GM18867 (cell line): ENCODE measurements around the gene UNC13B.

ENCODE experiments used
- ATAC-seq: cut with Tn5 transposase; IDR thresholded peaks from one replicate; pipeline ENCODE4 v1.9.1; 2021; ENCODE audit warnings: mild to moderate bottlenecking, moderate library complexity; ENCODE audit not compliant: unreplicated experiment

UNC13B gene

GRCh38 chr9:35272989-35273388 is 111.2 kb downstream of the UNC13B start:
- ATAC-seq, result no peak

DNA sequence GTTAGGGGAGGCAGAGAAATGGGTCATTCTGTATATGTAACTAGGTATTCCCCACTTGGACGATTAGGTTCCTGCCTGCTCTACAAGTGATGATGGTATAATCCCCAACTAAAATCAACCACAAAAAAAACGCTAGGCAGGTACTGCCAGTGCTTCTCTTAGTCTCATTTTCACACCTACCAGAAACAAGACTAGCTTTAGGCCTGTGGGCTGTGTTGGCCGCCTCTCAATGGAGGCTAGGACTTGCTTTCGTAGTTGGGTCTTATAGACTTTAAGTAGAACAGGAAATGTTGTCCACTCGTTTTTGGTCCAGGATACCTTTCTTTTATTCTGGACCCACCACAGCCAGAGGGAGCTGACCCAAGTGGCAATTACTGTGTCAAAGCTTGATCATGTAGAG is 111.8 kb downstream of the UNC13B start:
- ATAC-seq, result peak; percentile 75

GRCh38 chr9:35274993-35275392 is 113.2 kb downstream of the UNC13B start:
- no peak for ATAC-seq

DNA sequence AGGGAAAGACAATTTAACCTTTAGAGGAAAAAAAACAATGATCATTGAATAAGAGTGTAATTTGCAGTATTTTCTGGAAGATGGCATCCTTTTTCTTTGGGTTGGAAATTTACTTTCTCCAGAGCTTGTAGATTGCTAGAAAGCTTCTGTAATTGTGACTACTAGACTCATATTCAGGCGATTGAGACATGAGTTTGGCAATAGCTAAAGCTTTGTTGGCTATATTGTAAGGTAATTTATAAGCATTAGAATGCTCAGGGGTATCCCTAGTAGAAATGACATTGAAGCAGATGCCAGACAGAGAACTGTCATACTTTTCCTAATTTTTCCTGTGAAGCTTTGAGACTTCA is 115.3 kb downstream of the UNC13B start:
- ATAC-seq, result no peak

DNA sequence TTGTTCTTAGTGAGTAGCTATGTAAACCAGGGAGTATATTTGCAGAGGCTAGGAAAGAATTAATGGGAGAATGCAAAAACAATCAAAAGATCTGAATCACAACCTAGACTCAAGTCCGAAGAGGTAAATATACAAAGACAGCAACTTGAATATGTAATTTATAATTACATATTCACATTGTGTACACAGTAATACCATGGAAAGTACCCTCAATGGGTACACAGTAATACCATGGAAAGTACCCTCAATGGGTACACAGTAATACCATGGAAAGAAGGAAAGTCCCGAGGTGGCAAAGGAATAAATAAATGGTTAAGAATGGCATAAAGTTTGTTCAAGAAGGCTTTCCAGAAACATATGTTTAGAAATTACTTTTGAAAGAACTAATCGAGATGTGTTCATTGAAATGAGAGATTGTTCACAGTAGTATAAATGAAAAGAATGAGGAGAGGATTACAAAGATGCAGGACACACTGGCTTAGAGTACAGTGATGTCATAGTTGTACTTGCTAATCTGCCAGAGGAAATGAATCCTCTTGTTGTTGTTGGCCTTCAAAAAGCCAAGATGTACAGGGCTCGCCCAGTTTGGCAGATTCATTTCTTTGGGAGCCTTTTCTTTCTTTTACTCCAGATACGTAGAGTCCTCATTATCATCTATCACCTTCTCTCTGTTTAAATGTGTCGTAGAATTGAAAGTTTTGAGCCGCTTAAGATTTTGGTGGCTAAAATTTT is 116.0 kb downstream of the UNC13B start:
- no peak for ATAC-seq

GRCh38 chr9:35279946-35280345 is 118.1 kb downstream of the UNC13B start:
- no peak for ATAC-seq

GRCh38 chr9:35280399-35280798 is 118.6 kb downstream of the UNC13B start:
- ATAC-seq, result no peak

GRCh38 chr9:35285731-35286130 is 123.9 kb downstream of the UNC13B start:
- ATAC-seq, result no peak

- ATAC-seq, result no peak
These were observed 124.6 kb downstream of the UNC13B start for GRCh38 chr9:35286381-35286780.

DNA sequence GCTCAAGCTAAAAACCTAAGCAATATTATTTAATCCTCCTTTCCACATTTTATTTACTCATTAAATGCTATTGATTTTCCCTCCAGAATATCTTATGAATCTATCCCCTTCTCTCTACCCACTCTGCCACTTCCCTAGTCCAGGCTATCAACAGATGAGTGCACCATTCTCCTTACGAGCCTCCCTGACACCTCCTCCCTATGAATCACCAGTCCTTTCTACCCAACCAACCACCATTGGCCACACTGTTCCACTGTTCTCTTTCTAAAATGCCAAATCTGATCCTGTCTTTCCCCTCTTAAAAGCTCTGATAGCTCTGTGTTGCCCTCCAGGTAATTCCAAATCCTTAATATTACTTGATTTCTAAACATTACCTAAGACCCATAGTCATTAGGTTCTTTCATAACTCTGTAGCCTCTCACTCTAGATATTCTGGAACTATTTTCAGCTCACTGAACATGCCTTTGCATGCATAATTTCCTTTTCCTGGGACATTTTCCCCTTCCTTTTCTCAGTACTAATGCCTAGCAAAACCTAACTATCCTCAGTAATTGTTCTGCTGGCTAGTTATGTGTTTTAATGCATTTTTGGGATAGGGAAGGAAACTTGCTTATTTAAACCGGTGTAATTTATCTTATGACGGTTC is 126.3 kb downstream of the UNC13B start:
- no peak for ATAC-seq

- no peak for ATAC-seq
These were observed 127.0 kb downstream of the UNC13B start for GRCh38 chr9:35288778-35289177.

- no peak for ATAC-seq
These were observed 131.7 kb downstream of the UNC13B start for GRCh38 chr9:35293376-35293964.

DNA sequence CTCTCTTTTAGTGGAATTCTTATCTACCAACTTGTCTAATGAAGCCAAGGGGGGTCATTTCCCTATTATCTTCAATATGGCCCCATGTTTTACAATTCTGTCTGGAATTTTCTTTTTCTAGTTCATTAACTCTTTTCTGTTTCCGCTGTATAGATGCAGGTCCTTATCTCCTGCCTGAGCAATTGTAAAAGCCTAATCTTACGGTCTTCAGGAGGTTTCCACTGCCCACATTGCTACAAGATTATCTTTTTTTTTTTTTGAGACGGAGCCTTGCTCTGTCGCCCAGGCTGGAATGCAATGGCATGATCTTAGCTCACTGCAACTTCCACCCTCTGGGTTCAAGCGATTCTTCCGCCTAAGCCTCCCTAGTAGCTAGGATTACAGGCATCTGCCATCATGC is 132.3 kb downstream of the UNC13B start:
- ATAC-seq, result no peak

- no peak for ATAC-seq
These were observed 132.7 kb downstream of the UNC13B start for GRCh38 chr9:35294556-35294955.

DNA sequence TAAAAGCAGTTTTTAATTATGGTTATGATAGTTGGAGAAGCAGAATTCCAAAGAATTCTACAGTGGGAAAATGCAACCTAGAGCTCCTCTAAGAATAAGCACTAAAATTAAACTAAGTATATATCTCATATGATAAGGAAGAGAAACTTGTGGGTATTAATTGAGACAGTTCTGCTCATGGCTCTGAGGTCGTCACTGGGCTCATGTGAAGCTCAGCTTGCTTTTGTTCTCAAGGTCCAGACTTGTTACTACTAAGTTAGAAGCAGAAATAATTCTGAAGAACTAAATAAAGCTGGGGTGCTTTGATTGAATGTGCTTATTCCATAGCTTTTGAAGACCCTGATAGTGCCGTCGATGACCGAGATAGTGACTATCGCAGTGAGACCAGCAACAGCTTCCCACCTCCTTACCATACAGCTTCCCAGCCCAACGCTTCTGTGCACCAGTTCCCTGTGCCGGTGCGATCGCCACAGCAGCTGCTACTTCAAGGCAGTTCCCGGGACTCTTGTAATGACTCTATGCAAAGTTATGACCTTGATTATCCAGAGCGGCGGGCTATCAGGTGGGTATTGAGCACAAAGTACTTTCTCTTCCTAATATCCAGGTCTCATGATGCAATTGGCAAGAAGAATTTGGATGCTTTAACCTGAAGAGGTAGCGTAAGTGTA is 133.7 kb downstream of the UNC13B start:
- ATAC-seq, result no peak

- ATAC-seq, result no peak
These were observed 141.8 kb downstream of the UNC13B start for GRCh38 chr9:35303567-35303966.

DNA sequence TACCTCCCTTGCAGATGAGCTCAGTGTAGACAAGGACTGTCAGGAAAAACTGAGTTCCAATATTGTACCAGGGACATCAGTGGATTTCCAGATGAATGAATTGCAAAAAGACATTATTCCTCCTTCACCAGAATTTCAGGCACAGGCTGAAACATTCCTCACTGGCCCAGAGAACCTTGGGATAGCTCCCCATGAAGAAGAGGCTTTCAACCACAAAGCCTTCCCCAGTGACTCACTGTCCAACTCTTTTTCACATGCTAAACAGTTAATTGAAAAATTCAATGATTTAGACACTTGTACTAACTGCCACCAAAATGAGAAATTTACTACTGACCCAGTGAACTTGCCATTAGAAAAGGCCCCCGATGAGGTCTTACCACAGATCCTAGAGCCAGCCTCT is 144.5 kb downstream of the UNC13B start:
- ATAC-seq, result no peak

DNA sequence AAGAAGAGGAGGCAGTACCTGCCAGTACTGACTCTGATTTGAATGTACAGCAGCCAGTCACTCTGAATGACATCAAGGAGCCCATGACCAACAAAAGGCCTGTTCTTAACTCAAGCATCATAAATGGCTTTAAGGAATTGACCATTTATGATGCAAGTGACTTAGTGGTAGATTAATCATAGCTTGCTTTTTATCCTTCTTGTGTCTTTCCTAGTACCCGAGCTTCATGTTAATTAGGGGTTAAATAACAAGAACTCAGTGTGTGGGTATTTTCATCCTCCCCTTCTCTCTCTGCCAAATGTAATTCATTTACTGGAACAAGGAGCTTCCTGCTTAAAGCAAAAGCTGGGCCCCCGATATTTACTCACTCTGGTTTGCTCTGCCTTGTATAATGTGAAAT is 146.5 kb downstream of the UNC13B start:
- no peak for ATAC-seq

GRCh38 chr9:35311891-35312639 is 150.3 kb downstream of the UNC13B start:
- no peak for ATAC-seq

- ATAC-seq, result no peak
These were observed 151.7 kb downstream of the UNC13B start for GRCh38 chr9:35313460-35313859.

GRCh38 chr9:35313916-35314315 is 152.1 kb downstream of the UNC13B start:
- no peak for ATAC-seq
